Left lung (tissue), 10 donors: ENCODE results near the gene ARHGAP10. TPM values are rescaled to one million over a fixed set of nuclear protein-coding genes. Genes with fewer than 3 reads are reported as not detected.

Experiments used
- ATAC-seq: fragments of 200-7000 bp; cut with Tn5 transposase; one replicate; pipeline ENCODE4 v1.9.1; 2020; ENCODE audit warnings: moderate library complexity
- DNase-seq, 4 donors: peaks; one replicate each; pipeline ENCODE4 v3.0.0-alpha.2; 2013 to 2020
- H3K27ac ChIP-seq, 2 donors: fragments of 200-600 bp; sonication (generic) in 1 of 2; one replicate each; pipeline versions ENCODE4 v1.5.0 to v1.8.0; 2020 to 2021
- H3K27me3 ChIP-seq, 2 donors: fragments of 200-600 bp; sonication (generic) in 1 of 2; one replicate each; pipeline versions ENCODE4 v1.5.0 to v1.8.0; 2020 to 2021
- H3K36me3 ChIP-seq, 2 donors: fragments of 200-600 bp; sonication (generic) in 1 of 2; one replicate each; pipeline versions ENCODE4 v1.5.0 to v1.8.0; 2020 to 2021
- H3K4me1 ChIP-seq, 2 donors: fragments of 200-600 bp; one replicate each; pipeline ENCODE4 v1.8.0; 2021
- H3K4me3 ChIP-seq, 2 donors: fragments of 200-600 bp; sonication (generic) in 1 of 2; one replicate each; pipeline versions ENCODE4 v1.5.0 to v1.8.0; 2020 to 2021; ENCODE audit warnings: mild to moderate bottlenecking in 1 of 2
- H3K9me3 ChIP-seq, 2 donors: fragments of 200-600 bp; sonication (generic) in 1 of 2; one replicate each; pipeline versions ENCODE4 v1.5.0 to v1.8.0; 2020 to 2021
- CTCF ChIP-seq, 2 donors: fragments of 200-600 bp; sonication (generic) in 1 of 2; IDR thresholded peaks; one replicate each; pipeline versions ENCODE4 v1.5.0 to v1.8.0; 2021; ENCODE audit warnings: antibody characterized with exemption in 2 of 2
- intact Hi-C, 2 donors: fragments of 100-400 bp; cut with DNase I; formaldehyde crosslinking; loops; one replicate each; pipeline versions ENCODE4 v1.11.2 to v1.14.2; 2022
- polyA plus RNA-seq, 6 donors: library from polyadenylated mRNA; unstranded; fragments of 120-200 nt; gene quantifications; one replicate each; pipeline ENCODE4 v1.2.1, GENCODE V29; 2013; ENCODE audit not compliant: insufficient read length in 6 of 6
- total RNA-seq, 2 donors: library from RNA; stranded (reverse); fragmentation: NEBNext Ultra II Directional; extraction: Animal tissue kit (Norgen Biotek cat#: 25700); gene quantifications; one replicate each; pipeline ENCODE4 v1.2.1, GENCODE V29; 2021
- donor health status: DM: no; HTN: yes; CAD: no.
- donor health status: DM: no; HTN: no; CAD: no.

ARHGAP10 gene
- total and polyA plus RNA-seq, 8 donors: 11.6 to 25.4 (median 14.2) TPM

- no peak for TF ChIP-seq CTCF (IDR thresholded peaks at IDR 0.05)
- Histone ChIP-seq H3K36me3 (no peaks in the 10 kb centered on the region), H3K4me1 (peaks cover 0 to 19% of the 10 kb centered on the region in 2 donors), H3K4me3 (no peak overlapping the region), H3K27me3 (no peaks in the 10 kb centered on the region), H3K27ac (peak overlapping the region in 1 of 2 donors; percentile 43), H3K9me3 (no peaks in the 10 kb centered on the region)
- intact Hi-C loops: no loop called here
- ATAC-seq (peak; percentile 39), DNase-seq (no peak)
Observed at GRCh38 chr4:147772459-147772969, 40.6 kb downstream of the ARHGAP10 start.

- TF ChIP-seq CTCF (IDR thresholded peaks at IDR 0.05): no peak
- Histone ChIP-seq H3K9me3 (no peaks in the 10 kb centered on the region), H3K27me3 (no peaks in the 10 kb centered on the region), H3K4me1 (peaks cover 0 to 15% of the 10 kb centered on the region in 2 donors), H3K36me3 (no peaks in the 10 kb centered on the region), H3K4me3 (no peak overlapping the region), H3K27ac (peak overlapping the region in 1 of 2 donors; percentile 43)
- peak; percentile 48 for ATAC-seq
- no peak for DNase-seq
- intact Hi-C loops: no loop called here
Observed at GRCh38 chr4:147773261-147774184, 41.6 kb downstream of the ARHGAP10 start.

- no peak for ATAC-seq
Observed at GRCh38 chr4:147776716-147777115, 44.8 kb downstream of the ARHGAP10 start.

GRCh38 chr4:147777456-147778091, 45.7 kb downstream of the ARHGAP10 start:
- H3K27me3 ChIP-seq: no peaks in the 10 kb centered on the region
- TF ChIP-seq CTCF (IDR thresholded peaks at IDR 0.05): no peak
- H3K27ac ChIP-seq: no peak overlapping the region
- H3K4me3 ChIP-seq: no peak overlapping the region
- ATAC-seq (no peak), DNase-seq (no peak)
- no peaks in the 10 kb centered on the region for H3K9me3 ChIP-seq
- intact Hi-C loops: no loop called here
- H3K4me1 ChIP-seq: peaks cover 0 to 32% of the 10 kb centered on the region in 2 donors
- H3K36me3 ChIP-seq: no peaks in the 10 kb centered on the region

More at GRCh38 chr4:147776716-147777115, 44.8 kb downstream of the ARHGAP10 start:
- Histone ChIP-seq H3K4me3 (no peak overlapping the region), H3K27ac (no peak overlapping the region), H3K9me3 (no peaks in the 10 kb centered on the region), H3K27me3 (no peaks in the 10 kb centered on the region), H3K4me1 (peaks cover 0 to 33% of the 10 kb centered on the region in 2 donors), H3K36me3 (no peaks in the 10 kb centered on the region)
- no peak for TF ChIP-seq CTCF (IDR thresholded peaks at IDR 0.05)
- intact Hi-C loops: no loop called here
- DNase-seq: no peak

- TF ChIP-seq CTCF (IDR thresholded peaks at IDR 0.05): no peak
- ATAC-seq: no peak
- Histone ChIP-seq H3K4me1 (peaks cover 0 to 32% of the 10 kb centered on the region in 2 donors), H3K27me3 (no peaks in the 10 kb centered on the region), H3K9me3 (no peaks in the 10 kb centered on the region), H3K36me3 (no peaks in the 10 kb centered on the region), H3K4me3 (no peak overlapping the region), H3K27ac (no peak overlapping the region)
- intact Hi-C loops: no loop called here
- no peak for DNase-seq
Observed at GRCh38 chr4:147778942-147779341, 47.1 kb downstream of the ARHGAP10 start.
